Raji (cell line): ENCODE measurements around the gene HOXC5.

Experiments used
- POLR2A ChIP-seq: IDR thresholded peaks from 2 replicates; pipeline ENCODE4 v1.6.1; 2011; ENCODE audit warnings: low read depth, low read length, control low read depth; ENCODE audit not compliant: insufficient read depth

HOXC5 gene

DNA sequence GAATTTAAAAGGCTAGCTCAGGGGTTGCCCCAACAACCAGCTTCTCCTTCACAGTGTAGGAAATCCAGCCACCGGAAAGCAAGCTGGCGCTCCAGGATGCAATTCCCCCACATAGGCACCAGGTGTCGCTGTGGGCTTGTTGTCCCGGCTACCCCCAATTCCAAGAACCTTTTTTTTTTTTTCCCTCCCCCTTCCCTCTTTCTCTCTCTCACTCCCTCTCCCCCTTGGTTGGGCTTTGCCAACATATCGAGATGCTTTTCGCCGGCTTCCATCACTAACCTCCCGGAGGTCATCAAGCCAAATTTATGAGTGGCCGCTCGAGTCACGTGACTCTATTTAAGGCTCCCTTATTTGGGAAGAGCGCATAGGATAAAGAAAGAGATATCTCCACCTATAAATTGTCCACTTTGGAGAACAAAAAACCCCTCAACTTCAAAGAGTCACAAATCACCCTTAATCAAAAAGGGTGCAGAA is at the start of gene HOXC5:
HOXC5 (plus strand) TSS at position 424 of the 474 bp plus-strand sequence. CDS start 73 bp downstream, outside the sequence.
- no peak for TF ChIP-seq POLR2A

DNA sequence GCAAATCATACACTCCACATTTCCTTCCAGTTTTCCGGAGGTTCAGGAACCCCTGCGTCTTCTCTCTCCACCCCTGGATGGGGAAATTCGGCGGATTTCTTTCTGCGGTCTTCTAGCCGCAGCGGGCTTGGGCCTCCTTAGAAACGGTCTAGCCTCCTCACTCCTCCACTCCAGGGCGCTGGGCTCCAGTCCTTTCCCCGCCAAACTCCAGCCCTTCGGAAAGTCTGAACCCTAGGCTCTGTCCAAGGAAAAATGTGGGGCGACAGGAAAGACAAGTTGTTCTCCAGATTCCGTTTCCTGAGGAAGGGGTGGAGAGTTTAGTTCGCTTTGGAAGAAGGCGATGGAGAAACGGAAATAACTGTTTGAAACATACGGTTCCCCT is 49.3 kb upstream of the HOXC5 start:
- no peak for TF ChIP-seq POLR2A

DNA sequence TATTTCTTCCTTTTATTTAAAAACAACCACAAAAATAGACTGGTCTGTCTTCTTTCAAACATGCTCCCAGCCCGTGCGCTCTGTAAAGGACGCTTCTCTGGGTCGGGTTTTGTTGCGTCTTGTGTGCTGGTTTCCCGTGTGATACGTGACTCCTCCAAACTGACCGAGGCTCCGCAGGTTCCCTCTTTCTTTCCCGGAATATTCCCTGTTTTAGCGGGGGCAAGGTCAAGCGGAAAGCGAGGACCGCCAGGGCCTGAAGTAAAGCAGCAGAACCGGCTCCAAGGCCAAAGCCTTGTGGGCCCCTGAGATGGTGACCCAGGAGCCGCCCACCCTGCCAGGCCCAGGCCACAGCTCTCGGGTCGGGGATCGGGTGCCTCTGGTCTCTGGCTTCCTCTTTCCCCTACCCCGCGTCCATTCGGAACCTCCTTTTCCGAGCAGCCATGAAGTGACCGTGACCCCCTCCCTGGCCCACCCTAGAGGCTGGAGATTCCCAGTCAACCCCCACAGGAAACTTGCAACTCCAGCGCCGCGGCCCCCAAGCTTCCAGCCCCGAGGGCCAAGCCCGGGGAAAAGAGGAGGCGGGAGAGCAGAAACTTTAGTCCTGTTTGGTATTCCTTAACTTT is 48.8 kb upstream of the HOXC5 start:
- no peak for TF ChIP-seq POLR2A

DNA sequence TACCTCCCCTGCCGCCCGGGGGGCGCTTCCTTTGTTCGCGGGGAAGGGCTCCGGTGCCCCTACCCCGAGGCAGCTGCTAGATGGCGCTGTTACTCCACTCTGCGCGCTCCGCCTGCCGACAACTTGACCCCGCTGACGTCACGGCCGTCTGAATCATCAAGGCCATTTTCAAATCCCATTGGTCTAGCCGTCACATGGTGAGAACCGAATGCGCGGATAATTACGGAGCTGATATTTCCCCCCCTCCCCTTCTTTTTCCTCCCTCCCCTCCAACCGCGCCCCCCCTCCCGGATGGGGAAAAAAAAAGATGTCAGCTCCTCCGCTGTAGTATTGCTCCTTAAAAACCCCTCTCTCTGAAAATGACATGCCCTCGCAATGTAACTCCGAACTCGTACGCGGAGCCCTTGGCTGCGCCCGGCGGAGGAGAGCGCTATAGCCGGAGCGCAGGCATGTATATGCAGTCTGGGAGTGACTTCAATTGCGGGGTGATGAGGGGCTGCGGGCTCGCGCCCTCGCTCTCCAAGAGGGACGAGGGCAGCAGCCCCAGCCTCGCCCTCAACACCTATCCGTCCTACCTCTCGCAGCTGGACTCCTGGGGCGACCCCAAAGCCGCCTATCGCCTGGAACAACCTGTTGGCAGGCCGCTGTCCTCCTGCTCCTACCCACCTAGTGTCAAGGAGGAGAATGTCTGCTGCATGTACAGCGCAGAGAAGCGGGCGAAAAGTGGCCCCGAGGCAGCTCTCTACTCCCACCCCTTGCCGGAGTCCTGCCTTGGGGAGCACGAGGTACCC is 47.8 kb upstream of the HOXC5 start, which contains the start of gene HOXC10:
HOXC10 (plus strand) TSS at position 246 of the 791 bp plus-strand sequence; CDS start at position 360, 114 bp downstream.
- no peak for TF ChIP-seq POLR2A

DNA sequence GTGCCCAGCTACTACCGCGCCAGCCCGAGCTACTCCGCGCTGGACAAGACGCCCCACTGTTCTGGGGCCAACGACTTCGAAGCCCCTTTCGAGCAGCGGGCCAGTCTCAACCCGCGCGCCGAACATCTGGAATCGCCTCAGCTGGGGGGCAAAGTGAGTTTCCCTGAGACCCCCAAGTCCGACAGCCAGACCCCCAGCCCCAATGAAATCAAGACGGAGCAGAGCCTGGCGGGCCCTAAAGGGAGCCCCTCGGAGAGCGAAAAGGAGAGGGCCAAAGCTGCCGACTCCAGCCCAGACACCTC is 47.2 kb upstream of the HOXC5 start:
- TF ChIP-seq POLR2A = no peak

DNA sequence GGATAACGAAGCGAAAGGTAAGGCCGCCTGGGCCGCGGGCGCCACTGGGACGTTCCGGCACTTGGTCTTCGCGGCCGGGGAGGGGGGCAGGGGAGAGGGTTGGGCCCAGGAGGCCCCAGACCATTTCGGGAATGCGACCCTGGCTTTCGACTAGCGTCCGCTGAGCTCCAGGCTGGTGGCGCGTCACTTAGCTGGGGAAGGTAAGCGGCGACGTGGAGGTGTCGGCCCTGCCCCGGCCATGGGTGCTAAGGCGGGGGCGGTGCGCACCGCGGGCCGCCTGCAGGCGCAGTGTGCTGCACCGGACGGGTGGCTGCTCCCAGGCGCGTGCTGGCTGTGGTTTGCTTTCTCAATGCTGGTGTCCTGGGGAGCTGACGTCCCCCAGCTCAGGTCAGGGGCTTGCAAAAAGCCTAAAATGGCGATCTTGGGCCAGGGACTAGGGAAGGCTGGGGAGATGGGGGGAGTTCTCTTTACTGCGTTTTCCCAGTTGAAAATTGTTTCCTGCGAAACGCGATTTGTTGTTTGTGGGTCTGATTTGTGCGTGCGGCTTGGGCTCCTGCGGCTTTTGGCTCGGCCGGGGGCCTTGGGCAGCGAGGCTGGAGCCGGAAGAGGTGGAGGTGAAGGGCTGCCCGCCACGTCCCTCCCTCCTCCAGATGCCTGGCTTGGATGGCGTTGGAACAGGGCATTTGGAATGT is 46.7 kb upstream of the HOXC5 start:
- TF ChIP-seq POLR2A = no peak

DNA sequence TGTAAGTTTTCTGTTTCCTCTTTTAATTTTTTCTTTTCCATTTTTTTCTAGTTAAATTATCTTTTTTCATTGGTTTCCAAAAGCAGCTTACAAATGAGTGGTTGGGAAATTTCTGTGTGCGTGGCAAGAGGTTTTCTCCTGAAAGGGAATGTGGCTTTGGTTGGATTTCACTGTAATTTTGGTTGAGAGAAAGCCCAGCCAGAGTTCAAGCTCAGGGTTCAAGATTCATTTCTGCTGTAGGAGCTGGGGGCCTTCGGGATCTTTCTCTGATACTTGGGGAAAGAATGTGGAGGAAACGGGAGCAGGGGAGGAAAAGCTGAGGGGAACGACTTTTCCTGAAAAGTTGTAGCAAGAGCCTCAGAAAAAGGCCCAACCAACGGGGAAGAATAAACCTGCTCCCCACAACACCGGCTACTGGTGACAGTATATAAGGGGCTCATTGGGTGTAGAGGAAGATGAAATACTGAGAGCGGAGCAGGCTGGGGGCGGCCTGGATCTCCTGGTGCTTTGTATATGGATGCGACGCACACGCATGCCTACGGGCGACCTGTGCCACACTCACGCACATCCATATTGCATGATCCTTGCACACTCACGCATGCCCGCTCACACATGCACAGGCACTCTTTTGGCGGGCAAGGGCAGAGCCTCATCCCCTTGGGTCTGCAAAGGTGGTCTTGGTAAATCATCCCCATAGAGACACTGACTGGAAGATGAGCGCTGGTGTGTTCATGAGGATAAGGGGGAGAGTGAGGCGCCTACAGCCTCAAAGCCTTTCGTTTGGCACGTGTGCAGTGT is 46.0 kb upstream of the HOXC5 start:
- TF ChIP-seq POLR2A = no peak

DNA sequence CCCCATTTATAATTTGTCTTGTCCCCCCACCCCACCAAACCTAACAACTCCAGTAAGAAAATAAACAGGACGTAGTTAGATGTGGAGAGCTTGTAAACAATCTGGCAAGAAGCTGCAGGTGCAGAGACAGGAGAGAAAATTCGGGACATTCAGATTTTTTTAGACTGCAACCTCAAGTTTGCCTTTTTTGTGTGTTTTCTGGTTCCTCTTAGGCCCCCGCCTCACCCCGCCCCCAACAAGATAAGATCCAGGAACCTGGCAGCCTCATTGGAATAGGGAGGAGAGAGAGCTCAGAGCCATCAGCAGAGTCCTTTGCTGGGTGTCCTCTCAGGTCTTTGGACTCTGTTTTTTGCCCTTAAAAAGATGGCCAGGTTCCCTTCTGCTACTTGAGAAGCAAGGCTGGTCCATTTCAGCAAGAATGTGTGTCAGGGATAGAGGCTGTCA is 45.0 kb upstream of the HOXC5 start:
- TF ChIP-seq POLR2A = no peak

DNA sequence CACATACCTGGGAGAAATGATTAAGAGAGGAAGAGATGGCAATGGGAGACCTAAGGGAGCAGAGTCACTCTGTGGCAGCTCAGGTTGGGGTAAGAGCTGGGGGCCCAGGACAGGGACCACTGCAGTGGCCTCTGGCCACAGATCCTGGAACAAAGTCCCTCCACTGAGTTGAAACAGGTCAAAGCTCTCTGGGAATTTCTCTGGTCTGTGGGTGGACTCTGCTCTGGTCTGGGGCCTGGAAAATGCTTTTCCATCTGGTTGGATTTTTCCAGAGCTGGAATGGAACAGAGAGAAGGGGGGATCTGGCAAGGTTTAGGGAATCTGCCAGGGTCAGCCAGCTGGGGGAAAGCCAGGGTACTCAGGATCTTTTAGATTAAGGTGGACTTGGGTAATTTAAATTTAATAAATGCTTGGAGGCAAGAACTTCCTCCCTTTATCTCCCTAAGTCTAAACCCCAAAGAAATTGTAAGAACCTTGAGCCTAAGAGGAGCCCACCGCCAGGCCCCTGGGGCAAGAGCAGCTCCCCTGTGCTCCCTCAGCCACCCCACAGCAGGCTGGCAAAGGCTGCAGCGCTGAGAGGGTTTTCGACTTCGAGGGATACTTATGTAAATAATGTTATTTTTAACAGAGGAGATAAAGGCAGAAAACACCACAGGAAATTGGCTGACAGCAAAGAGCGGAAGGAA is 44.2 kb upstream of the HOXC5 start:
- no peak for TF ChIP-seq POLR2A

DNA sequence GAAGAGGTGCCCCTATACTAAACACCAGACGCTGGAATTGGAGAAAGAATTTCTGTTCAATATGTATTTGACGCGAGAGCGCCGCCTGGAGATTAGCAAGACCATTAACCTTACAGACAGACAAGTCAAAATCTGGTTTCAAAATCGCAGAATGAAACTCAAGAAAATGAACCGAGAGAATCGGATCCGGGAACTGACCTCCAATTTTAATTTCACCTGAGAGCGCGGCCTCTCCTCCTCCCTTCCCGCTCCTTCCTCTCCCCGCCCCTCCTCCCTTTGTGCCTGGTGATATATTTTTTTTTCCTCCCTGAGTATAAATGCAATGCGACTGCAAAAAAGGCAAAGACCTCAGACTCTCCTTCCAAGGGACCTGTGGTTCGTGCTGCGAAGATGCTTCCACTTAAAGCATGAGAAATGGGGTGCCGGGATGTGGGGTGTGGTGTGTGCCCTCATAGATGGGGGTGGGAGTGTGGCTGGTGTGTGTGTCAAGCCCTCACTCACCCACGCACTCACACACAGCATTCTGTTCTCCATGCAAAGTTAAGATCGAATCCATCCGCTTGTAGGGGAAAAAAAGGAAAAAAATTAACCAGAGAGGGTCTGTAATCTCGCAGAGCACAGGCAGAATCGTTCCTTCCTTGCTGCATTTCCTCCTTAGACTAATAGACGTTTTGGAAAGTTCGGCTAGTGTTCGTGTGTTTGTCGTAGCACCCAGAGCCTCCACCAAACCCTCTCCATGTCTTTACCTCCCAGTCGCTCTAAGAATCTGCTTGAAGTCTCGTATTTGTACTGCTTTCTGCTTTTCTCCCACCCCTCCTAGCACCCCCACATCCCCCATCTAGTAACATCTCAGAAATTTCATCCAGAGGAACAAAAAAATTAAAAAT is 43.4 kb upstream of the HOXC5 start:
- TF ChIP-seq POLR2A = no peak

DNA sequence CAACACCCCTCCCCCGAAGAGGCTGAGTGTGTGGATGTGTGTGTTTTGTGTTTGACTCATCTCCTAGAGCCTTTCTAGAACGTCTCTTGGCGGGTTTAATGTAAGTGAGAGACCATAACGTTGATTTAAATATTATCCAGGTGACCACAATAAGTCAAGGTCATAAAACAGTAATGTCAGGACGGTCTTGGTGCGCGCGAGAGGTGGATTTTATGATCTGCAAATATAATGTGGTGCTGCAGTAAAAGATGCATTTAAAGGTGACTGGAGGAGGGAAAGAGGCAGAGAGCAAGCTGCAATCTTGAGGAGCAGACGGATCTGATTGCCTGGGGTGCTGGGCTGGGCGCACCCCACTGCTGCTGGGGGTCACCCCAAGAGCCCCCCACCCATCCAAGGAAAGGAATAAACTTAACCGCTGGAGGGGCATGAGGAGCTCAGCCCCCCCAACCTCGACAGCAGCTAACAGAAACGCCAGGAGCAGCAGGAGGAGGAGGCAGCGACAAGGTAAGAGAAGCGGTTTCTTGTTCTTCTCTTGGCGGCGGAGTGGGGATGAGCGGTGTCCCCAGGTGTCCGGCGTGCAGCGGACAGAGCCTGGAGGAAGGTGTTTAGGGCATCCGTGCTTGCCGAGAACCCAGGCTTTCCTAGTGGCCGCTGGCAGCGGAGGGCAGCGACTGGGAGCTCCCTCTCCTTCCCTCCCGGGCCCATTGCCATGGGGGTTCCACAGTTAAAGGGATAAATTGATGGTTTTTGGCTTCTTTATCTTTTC is 42.4 kb upstream of the HOXC5 start:
- TF ChIP-seq POLR2A = no peak

DNA sequence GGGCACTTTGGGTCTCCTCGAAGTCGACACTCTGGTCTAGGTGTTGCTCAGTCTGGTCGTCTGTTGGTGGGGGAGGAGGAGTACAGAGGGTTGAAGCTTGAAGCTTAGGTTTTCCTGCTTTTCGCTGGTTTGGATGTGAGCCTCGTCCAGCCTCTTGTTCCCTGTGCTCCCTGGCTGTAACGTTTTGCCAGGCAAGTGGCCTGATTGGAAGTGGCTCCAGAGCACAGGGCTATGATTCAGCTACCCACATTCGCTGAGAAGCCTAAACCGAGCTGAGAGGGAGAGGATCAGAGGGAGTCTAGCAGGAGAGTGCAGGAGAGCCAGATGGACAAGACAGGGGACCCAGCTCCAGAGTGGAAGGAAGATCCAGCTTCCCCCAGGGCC is 41.8 kb upstream of the HOXC5 start:
- TF ChIP-seq POLR2A = no peak

DNA sequence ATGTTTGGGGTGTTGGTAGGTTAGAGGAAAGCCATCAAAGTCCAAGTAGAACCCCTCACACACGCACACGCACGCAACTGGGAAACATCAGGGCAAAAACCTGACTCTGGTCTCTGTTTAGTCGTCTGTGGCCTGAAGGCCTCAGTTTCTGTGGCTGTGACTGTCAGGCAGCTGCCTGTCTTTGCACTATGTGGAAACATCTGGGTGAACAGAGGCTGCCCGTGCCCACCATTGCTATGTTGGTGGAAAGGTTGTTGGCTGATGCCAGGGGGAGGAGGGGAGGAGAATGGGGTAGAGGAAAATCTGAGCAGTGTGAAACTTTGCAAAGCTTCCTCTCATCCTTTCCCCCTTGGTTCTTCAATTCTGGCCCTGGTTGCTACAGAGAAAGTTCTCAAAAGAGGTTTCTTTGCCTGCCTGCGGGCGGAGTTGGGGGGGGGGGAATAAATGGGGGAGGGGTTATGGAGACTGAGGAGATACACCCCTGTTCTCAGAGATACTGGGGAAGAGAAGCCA is 40.4 kb upstream of the HOXC5 start:
- no peak for TF ChIP-seq POLR2A
